ENCODE data around the gene TNFRSF19. TPM values are rescaled to one million over a fixed set of nuclear protein-coding genes. Genes with fewer than 3 reads are reported as not detected.

Gene TNFRSF19
- total RNA-seq, 1 experiment from 2014 or later: 63.4 TPM

- Histone ChIP-seq H3K9me3 (no peaks in the 10 kb centered on the region), H3K4me1 (peaks cover 36% of the 10 kb centered on the region), H3K27me3 (replicated peaks; ENCODE audit: control insufficient read depth, insufficient read depth, low read length) (no peaks in the 10 kb centered on the region), H3K4me3 (ENCODE audit: low read depth, low read length) (no peak overlapping the region), H3K36me3 (ENCODE audit: control insufficient read depth, insufficient read depth, low read length) (no peaks in the 10 kb centered on the region; the same call in 1 of the 2 replicates)
- intact Hi-C loops (cut with micrococcal nuclease; ENCODE audit: unreplicated experiment): no loop called here
- no peaks in the 10 kb centered on the region for H3K27me3 Mint-ChIP-seq (ENCODE audit: insufficient read depth, unreplicated experiment)
- H3K4me3 Mint-ChIP-seq (ENCODE audit: unreplicated experiment): no peak overlapping the region
- peaks cover 39% of the 10 kb centered on the region for H3K4me1 Mint-ChIP-seq (ENCODE audit: low read depth, unreplicated experiment)
- no peak for TF ChIP-seq CTCF (IDR thresholded peaks at IDR 0.05; ENCODE audit: insufficient read depth in 1 of 2, low read depth in 1 of 2, low read length in 1 of 2, severe bottlenecking in 1 of 2, unreplicated experiment in 1 of 2)
- peaks cover 79% of the 10 kb centered on the region for H3K36me3 Mint-ChIP-seq (ENCODE audit: insufficient read depth, unreplicated experiment)
- POLR2A ChIA-PET: no interaction called here
- no peak overlapping the region for H3K27ac Mint-ChIP-seq (ENCODE audit: unreplicated experiment)
- no peak for DNase-seq
- H3K9me3 Mint-ChIP-seq (ENCODE audit: unreplicated experiment): no peaks in the 10 kb centered on the region
- no TSS peak for BruUV-seq (replicated peaks)
- CTCF ChIA-PET: no interaction called here
Observed at GRCh38 chr13:23623394-23623793, 53.2 kb downstream of the TNFRSF19 start.

DNA sequence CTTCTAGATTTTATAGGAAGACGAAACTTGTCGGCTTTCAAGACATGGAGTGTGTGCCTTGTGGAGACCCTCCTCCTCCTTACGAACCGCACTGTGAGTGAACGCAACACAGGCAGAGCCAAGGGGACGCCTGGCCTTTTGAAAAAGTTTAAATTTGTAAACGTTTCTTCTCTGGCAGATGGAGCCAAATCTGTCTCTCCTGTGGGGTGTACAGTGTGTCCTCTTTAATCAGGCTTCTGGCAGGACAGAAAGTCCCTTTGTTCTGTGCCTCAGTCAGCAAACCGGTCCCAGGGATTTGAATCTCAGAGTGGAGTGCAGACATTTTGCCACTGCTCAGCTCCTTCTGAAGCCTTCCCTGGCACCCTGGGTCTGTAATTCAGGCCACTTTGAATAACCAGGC is 56.5 kb downstream of the TNFRSF19 start:
- H3K27me3 Mint-ChIP-seq (ENCODE audit: insufficient read depth, unreplicated experiment): no peaks in the 10 kb centered on the region
- H3K9me3 Mint-ChIP-seq (ENCODE audit: unreplicated experiment): no peaks in the 10 kb centered on the region
- no peak overlapping the region for H3K4me3 Mint-ChIP-seq (ENCODE audit: unreplicated experiment)
- H3K4me1 Mint-ChIP-seq (ENCODE audit: low read depth, unreplicated experiment): peaks cover 41% of the 10 kb centered on the region
- Histone ChIP-seq H3K4me1 (peaks cover 44% of the 10 kb centered on the region), H3K27me3 (replicated peaks; ENCODE audit: control insufficient read depth, insufficient read depth, low read length) (no peaks in the 10 kb centered on the region), H3K36me3 (ENCODE audit: control insufficient read depth, insufficient read depth, low read length) (no peaks in the 10 kb centered on the region), H3K4me3 (ENCODE audit: low read depth, low read length) (no peak overlapping the region), H3K9me3 (no peaks in the 10 kb centered on the region)
- POLR2A ChIA-PET: no interaction called here
- H3K36me3 Mint-ChIP-seq (ENCODE audit: insufficient read depth, unreplicated experiment): peaks cover 64% of the 10 kb centered on the region
- DNase-seq: no peak
- intact Hi-C loops (cut with micrococcal nuclease; ENCODE audit: unreplicated experiment): no loop called here
- no peak overlapping the region for H3K27ac Mint-ChIP-seq (ENCODE audit: unreplicated experiment)
- BruUV-seq (replicated peaks): no TSS peak
- CTCF ChIA-PET: no interaction called here
- TF ChIP-seq CTCF (IDR thresholded peaks at IDR 0.05; ENCODE audit: insufficient read depth in 1 of 2, low read depth in 1 of 2, low read length in 1 of 2, severe bottlenecking in 1 of 2, unreplicated experiment in 1 of 2): no peak

GRCh38 chr13:23627410-23627809 is 57.2 kb downstream of the TNFRSF19 start:
- no peak for DNase-seq
- H3K9me3 ChIP-seq: no peaks in the 10 kb centered on the region
- Mint-ChIP-seq H3K36me3 (ENCODE audit: insufficient read depth, unreplicated experiment) (peaks cover 64% of the 10 kb centered on the region), H3K27me3 (ENCODE audit: insufficient read depth, unreplicated experiment) (no peaks in the 10 kb centered on the region), H3K4me1 (ENCODE audit: low read depth, unreplicated experiment) (peaks cover 48% of the 10 kb centered on the region), H3K27ac (ENCODE audit: unreplicated experiment) (peak overlapping the region; percentile 31), H3K4me3 (ENCODE audit: unreplicated experiment) (no peak overlapping the region), H3K9me3 (ENCODE audit: unreplicated experiment) (no peaks in the 10 kb centered on the region)
- H3K4me3 ChIP-seq (ENCODE audit: low read depth, low read length): no peak overlapping the region
- intact Hi-C loops (cut with micrococcal nuclease; ENCODE audit: unreplicated experiment): no loop called here
- peaks cover 51% of the 10 kb centered on the region for H3K4me1 ChIP-seq
- no peaks in the 10 kb centered on the region for H3K27me3 ChIP-seq (replicated peaks; ENCODE audit: control insufficient read depth, insufficient read depth, low read length)
- H3K36me3 ChIP-seq (ENCODE audit: control insufficient read depth, insufficient read depth, low read length): no peaks in the 10 kb centered on the region
- ChIA-PET POLR2A (no interaction called here), CTCF (no interaction called here)
- no TSS peak for BruUV-seq (replicated peaks)
- no peak for TF ChIP-seq CTCF (IDR thresholded peaks at IDR 0.05; ENCODE audit: insufficient read depth in 1 of 2, low read depth in 1 of 2, low read length in 1 of 2, severe bottlenecking in 1 of 2, unreplicated experiment in 1 of 2)
